ENCODE results near the gene ARPC5.

The ARPC5 gene

GRCh38 chr1:183674339-183674738, 38.8 kb upstream of the ARPC5 start:
- no peak overlapping the region for H2AFZ ChIP-seq (ENCODE audit: insufficient read depth, low read length, poor library complexity)
- H3K4me2 ChIP-seq (ENCODE audit: low read length), result no peak overlapping the region
- H3K4me1 ChIP-seq (ENCODE audit: control insufficient read depth in 1 of 2, insufficient read depth in 2 of 2, low read length in 2 of 2), result peaks cover 2 to 5% of the 10 kb centered on the region in 2 experiments
- no peak for DNase-seq
- H3K18ac ChIP-seq (ENCODE audit: low read length), result no peak overlapping the region
- no peak overlapping the region for H3K4me3 ChIP-seq (ENCODE audit: low read depth, low read length)
- H3K79me1 ChIP-seq (ENCODE audit: low read length), result no peaks in the 10 kb centered on the region
- H4K12ac ChIP-seq (ENCODE audit: low read depth, low read length), result no peak overlapping the region
- no peak overlapping the region for H2BK5ac ChIP-seq (ENCODE audit: low read depth, low read length, poor library complexity)
- H3K27me3 ChIP-seq (ENCODE audit: insufficient read depth, low read length), result no peaks in the 10 kb centered on the region
- no peak overlapping the region for H3K27ac ChIP-seq (ENCODE audit: low read depth, low read length)
- no peaks in the 10 kb centered on the region for H3K79me2 ChIP-seq (ENCODE audit: control insufficient read depth, insufficient read depth, low read length, poor library complexity)
- H3K36me3 ChIP-seq (ENCODE audit: control insufficient read depth in 1 of 2, insufficient read depth in 2 of 2, low read length in 2 of 2), result no peaks in the 10 kb centered on the region
- H3K23ac ChIP-seq (ENCODE audit: low read length), result no peak overlapping the region
- no peak overlapping the region for H2BK12ac ChIP-seq (ENCODE audit: low read length)
- no peak overlapping the region for H2BK120ac ChIP-seq (ENCODE audit: insufficient read depth, low read length, poor library complexity)
- H3K4ac ChIP-seq (ENCODE audit: low read depth, low read length), result no peak overlapping the region
- H3K14ac ChIP-seq (ENCODE audit: low read length), result no peak overlapping the region
- H3K9ac ChIP-seq (ENCODE audit: low read length), result no peak overlapping the region
- no peak overlapping the region for H4K8ac ChIP-seq (ENCODE audit: low read depth, low read length)
- no peak overlapping the region for H4K91ac ChIP-seq (ENCODE audit: low read depth, low read length)
- H3K9me3 ChIP-seq (ENCODE audit: insufficient read depth, low read depth, low read length), result no peaks in the 10 kb centered on the region
- no peak overlapping the region for H2AK5ac ChIP-seq (ENCODE audit: low read length)
- WGBS (ENCODE audit: extremely low coverage, insufficient coverage, insufficient read length), result no CpG with 5 or more reads among the region's 1 CpG

- no peaks in the 10 kb centered on the region for H3K79me1 ChIP-seq (ENCODE audit: low read length)
- no peak overlapping the region for H3K4me2 ChIP-seq (ENCODE audit: low read length)
- H2AK5ac ChIP-seq (ENCODE audit: low read length), result no peak overlapping the region
- H2BK12ac ChIP-seq (ENCODE audit: low read length), result no peak overlapping the region
- no peaks in the 10 kb centered on the region for H3K9me3 ChIP-seq (ENCODE audit: insufficient read depth, low read depth, low read length)
- no peak overlapping the region for H3K14ac ChIP-seq (ENCODE audit: low read length)
- H3K4ac ChIP-seq (ENCODE audit: low read depth, low read length), result no peak overlapping the region
- H3K27ac ChIP-seq (ENCODE audit: low read depth, low read length), result no peak overlapping the region
- H3K27me3 ChIP-seq (ENCODE audit: insufficient read depth, low read length), result no peaks in the 10 kb centered on the region
- no peaks in the 10 kb centered on the region for H3K36me3 ChIP-seq (ENCODE audit: control insufficient read depth in 1 of 2, insufficient read depth in 2 of 2, low read length in 2 of 2)
- no peaks in the 10 kb centered on the region for H3K79me2 ChIP-seq (ENCODE audit: control insufficient read depth, insufficient read depth, low read length, poor library complexity)
- no peak overlapping the region for H3K9ac ChIP-seq (ENCODE audit: low read length)
- H2BK5ac ChIP-seq (ENCODE audit: low read depth, low read length, poor library complexity), result no peak overlapping the region
- H4K8ac ChIP-seq (ENCODE audit: low read depth, low read length), result no peak overlapping the region
- no CpG with 5 or more reads among the region's 2 CpGs for WGBS (ENCODE audit: extremely low coverage, insufficient coverage, insufficient read length)
- peaks cover 2 to 5% of the 10 kb centered on the region in 2 experiments for H3K4me1 ChIP-seq (ENCODE audit: control insufficient read depth in 1 of 2, insufficient read depth in 2 of 2, low read length in 2 of 2)
- H4K91ac ChIP-seq (ENCODE audit: low read depth, low read length), result no peak overlapping the region
- H4K12ac ChIP-seq (ENCODE audit: low read depth, low read length), result no peak overlapping the region
- H2AFZ ChIP-seq (ENCODE audit: insufficient read depth, low read length, poor library complexity), result no peak overlapping the region
- DNase-seq, result no peak
- H3K4me3 ChIP-seq (ENCODE audit: low read depth, low read length), result no peak overlapping the region
- H3K18ac ChIP-seq (ENCODE audit: low read length), result no peak overlapping the region
- H3K23ac ChIP-seq (ENCODE audit: low read length), result no peak overlapping the region
- H2BK120ac ChIP-seq (ENCODE audit: insufficient read depth, low read length, poor library complexity), result no peak overlapping the region
Observed at GRCh38 chr1:183673605-183674323, 38.2 kb upstream of the ARPC5 start.

- no peaks in the 10 kb centered on the region for H3K27me3 ChIP-seq (ENCODE audit: insufficient read depth, low read length)
- no peak overlapping the region for H4K12ac ChIP-seq (ENCODE audit: low read depth, low read length)
- H3K9ac ChIP-seq (ENCODE audit: low read length), result no peak overlapping the region
- no peak overlapping the region for H3K23ac ChIP-seq (ENCODE audit: low read length)
- no peaks in the 10 kb centered on the region for H3K36me3 ChIP-seq (ENCODE audit: control insufficient read depth in 1 of 2, insufficient read depth in 2 of 2, low read length in 2 of 2)
- H2AFZ ChIP-seq (ENCODE audit: insufficient read depth, low read length, poor library complexity), result no peak overlapping the region
- no peak overlapping the region for H2BK5ac ChIP-seq (ENCODE audit: low read depth, low read length, poor library complexity)
- H2BK120ac ChIP-seq (ENCODE audit: insufficient read depth, low read length, poor library complexity), result no peak overlapping the region
- H4K8ac ChIP-seq (ENCODE audit: low read depth, low read length), result no peak overlapping the region
- DNase-seq, result no peak
- H3K9me3 ChIP-seq (ENCODE audit: insufficient read depth, low read depth, low read length), result no peaks in the 10 kb centered on the region
- H2BK12ac ChIP-seq (ENCODE audit: low read length), result no peak overlapping the region
- no peak overlapping the region for H3K18ac ChIP-seq (ENCODE audit: low read length)
- H3K14ac ChIP-seq (ENCODE audit: low read length), result no peak overlapping the region
- H3K79me2 ChIP-seq (ENCODE audit: control insufficient read depth, insufficient read depth, low read length, poor library complexity), result no peaks in the 10 kb centered on the region
- H2AK5ac ChIP-seq (ENCODE audit: low read length), result no peak overlapping the region
- no peak overlapping the region for H3K4ac ChIP-seq (ENCODE audit: low read depth, low read length)
- H3K79me1 ChIP-seq (ENCODE audit: low read length), result no peaks in the 10 kb centered on the region
- no peak overlapping the region for H3K27ac ChIP-seq (ENCODE audit: low read depth, low read length)
- H3K4me3 ChIP-seq (ENCODE audit: low read depth, low read length), result no peak overlapping the region
- H4K91ac ChIP-seq (ENCODE audit: low read depth, low read length), result no peak overlapping the region
- no CpG with 5 or more reads among the region's 1 CpG for WGBS (ENCODE audit: extremely low coverage, insufficient coverage, insufficient read length)
- peaks cover 2% of the 10 kb centered on the region in 2 experiments for H3K4me1 ChIP-seq (ENCODE audit: control insufficient read depth in 1 of 2, insufficient read depth in 2 of 2, low read length in 2 of 2)
- no peak overlapping the region for H3K4me2 ChIP-seq (ENCODE audit: low read length)
Observed at GRCh38 chr1:183670169-183670568, 34.6 kb upstream of the ARPC5 start.

GRCh38 chr1:183656355-183656754, 20.8 kb upstream of the ARPC5 start:
- Histone ChIP-seq H3K4me2 (ENCODE audit: low read length) (no peak overlapping the region), H3K27ac (ENCODE audit: low read depth, low read length) (no peak overlapping the region), H2BK5ac (ENCODE audit: low read depth, low read length, poor library complexity) (no peak overlapping the region), H3K9me3 (ENCODE audit: insufficient read depth, low read depth, low read length) (no peaks in the 10 kb centered on the region), H2BK120ac (ENCODE audit: insufficient read depth, low read length, poor library complexity) (no peak overlapping the region), H4K12ac (ENCODE audit: low read depth, low read length) (no peak overlapping the region), H3K23ac (ENCODE audit: low read length) (no peak overlapping the region), H3K79me1 (ENCODE audit: low read length) (no peaks in the 10 kb centered on the region), H3K79me2 (ENCODE audit: control insufficient read depth, insufficient read depth, low read length, poor library complexity) (no peaks in the 10 kb centered on the region), H3K4me1 (ENCODE audit: control insufficient read depth in 1 of 2, insufficient read depth in 2 of 2, low read length in 2 of 2) (no peaks in the 10 kb centered on the region), H4K8ac (ENCODE audit: low read depth, low read length) (no peak overlapping the region), H3K4ac (ENCODE audit: low read depth, low read length) (no peak overlapping the region), H3K18ac (ENCODE audit: low read length) (no peak overlapping the region), H3K14ac (ENCODE audit: low read length) (no peak overlapping the region), H3K4me3 (ENCODE audit: low read depth, low read length) (no peak overlapping the region), H2AFZ (ENCODE audit: insufficient read depth, low read length, poor library complexity) (no peak overlapping the region), H2AK5ac (ENCODE audit: low read length) (no peak overlapping the region), H3K36me3 (ENCODE audit: control insufficient read depth in 1 of 2, insufficient read depth in 2 of 2, low read length in 2 of 2) (no peaks in the 10 kb centered on the region), H2BK12ac (ENCODE audit: low read length) (no peak overlapping the region), H3K9ac (ENCODE audit: low read length) (no peak overlapping the region), H4K91ac (ENCODE audit: low read depth, low read length) (no peak overlapping the region), H3K27me3 (ENCODE audit: insufficient read depth, low read length) (no peaks in the 10 kb centered on the region)
- DNase-seq, result no peak
- WGBS (ENCODE audit: extremely low coverage, insufficient coverage, insufficient read length), result no CpG with 5 or more reads among the region's 3 CpGs

Data from trophoblast cell (in vitro differentiated cells and primary cell).